GM18520 (cell line): ENCODE measurements around the gene AAR2.

ENCODE experiments used
- ATAC-seq: cut with Tn5 transposase; IDR thresholded peaks from one replicate; pipeline ENCODE4 v1.9.1; 2021; ENCODE audit not compliant: unreplicated experiment

AAR2 gene, protein sequence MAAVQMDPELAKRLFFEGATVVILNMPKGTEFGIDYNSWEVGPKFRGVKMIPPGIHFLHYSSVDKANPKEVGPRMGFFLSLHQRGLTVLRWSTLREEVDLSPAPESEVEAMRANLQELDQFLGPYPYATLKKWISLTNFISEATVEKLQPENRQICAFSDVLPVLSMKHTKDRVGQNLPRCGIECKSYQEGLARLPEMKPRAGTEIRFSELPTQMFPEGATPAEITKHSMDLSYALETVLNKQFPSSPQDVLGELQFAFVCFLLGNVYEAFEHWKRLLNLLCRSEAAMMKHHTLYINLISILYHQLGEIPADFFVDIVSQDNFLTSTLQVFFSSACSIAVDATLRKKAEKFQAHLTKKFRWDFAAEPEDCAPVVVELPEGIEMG

DNA sequence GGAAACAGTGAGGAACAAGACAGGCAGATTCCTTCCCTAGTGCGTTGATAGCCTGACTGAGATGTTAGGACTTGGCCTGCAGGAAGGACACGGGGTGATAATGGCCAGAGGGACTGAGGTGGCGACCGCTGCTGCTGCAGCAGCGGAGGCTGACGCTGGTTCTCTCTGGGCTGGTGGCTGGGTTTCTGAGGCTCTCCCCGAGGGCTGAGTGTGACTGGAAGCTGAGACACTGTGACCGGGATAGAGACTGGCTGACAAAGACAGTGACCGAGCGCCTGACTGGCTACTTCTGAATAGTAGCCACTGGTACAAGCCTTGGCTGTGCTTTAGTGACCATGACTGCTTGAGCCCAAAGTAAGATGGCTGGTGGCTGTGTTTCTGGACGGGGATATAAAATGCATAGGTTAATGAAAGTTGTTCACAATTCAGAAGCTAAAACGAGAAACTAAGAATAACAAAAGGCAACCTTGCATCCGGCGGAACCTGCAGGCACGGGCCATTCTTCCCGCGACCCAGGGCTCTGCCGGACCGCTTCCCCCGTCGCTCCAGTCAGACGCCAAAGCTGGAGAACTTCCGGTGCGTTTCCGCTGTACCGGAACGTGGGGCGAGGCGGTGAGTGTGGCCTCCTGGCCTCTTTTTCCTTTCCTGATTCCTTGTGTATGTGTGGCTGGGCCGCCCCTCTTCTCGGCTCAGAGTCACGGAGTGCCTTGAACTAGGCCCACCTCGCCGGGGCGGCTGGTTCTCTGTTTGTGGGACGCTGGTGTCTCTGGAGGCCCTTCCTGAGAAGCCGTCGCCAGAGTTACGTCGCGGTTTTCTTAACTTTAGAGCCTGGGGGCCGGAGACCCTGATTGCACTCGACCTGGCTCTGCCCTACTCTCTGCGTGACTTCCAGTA lies at the start of gene AAR2:
TSS of gene AAR2 (plus strand) at position 587 of the 894 bp plus-strand sequence. CDS start 3,391 bp downstream, outside the sequence.
- ATAC-seq = no peak

GRCh38 chr20:36193977-36194712 lies 42.1 kb upstream of the AAR2 start:
- ATAC-seq = no peak

DNA sequence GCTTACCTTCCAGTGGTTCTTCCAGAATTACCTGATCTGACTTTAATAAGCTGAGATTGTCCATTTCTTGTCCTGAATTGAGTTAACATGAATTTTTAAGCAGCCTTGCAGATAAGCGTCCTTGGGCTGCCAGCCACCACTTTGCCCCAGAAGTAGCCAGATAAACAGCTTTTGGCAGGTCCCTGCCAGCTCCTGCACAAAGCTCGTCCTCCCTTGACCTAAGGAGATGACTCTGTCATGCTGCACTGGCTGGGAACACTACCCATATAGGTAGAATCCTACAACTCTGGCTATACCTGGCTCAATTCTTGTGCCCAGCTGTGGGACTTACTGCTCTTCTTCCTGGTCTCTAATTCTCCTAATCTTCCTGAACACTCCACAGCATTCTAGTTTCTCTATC lies 39.6 kb upstream of the AAR2 start:
- no peak for ATAC-seq

- ATAC-seq = no peak
Observed at GRCh38 chr20:36197271-36197670, 39.0 kb upstream of the AAR2 start.

DNA sequence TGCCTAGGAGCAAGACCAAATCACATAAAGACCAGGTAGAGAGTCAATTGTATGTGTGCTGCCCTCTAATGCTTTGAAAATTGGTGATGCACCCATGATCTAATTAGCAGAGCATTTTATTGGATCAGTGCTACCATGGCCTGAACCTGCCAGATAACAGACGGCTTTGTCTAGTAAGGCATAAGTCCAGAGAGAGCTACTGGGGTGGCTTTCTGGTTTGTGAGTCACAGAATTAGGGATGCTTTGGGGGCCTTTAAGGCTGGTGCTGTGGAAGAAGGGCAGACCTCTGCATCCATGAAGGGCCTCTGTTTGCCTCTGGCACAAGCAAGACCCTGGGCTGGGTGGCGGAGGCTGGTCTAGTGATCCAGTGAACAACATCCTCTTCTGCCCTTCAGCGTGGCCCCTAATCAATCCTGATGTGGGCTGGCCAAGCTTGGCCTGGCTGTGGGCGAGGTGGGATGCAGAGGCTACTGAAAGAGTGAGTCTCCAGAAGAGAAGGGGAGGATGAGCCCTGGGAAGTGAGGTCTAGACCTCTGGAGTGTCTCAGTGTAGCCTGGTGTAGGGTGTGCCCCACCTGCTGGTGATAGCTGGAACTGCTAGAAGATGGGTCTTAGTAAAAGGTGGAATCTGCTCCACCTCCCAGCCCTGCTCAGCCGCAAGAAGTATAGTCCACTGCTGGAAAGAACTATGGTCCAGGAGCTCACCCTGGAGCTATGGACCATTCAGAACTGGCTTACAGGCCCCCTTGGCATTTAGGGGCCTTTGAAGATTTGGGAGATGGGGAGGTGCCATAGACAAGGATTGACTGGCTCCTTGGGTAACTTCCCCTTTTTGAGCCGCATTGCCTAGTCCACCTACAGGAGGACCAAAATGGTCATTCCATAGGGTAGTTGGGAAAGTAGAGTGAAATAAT lies 36.7 kb upstream of the AAR2 start:
- ATAC-seq = no peak

DNA sequence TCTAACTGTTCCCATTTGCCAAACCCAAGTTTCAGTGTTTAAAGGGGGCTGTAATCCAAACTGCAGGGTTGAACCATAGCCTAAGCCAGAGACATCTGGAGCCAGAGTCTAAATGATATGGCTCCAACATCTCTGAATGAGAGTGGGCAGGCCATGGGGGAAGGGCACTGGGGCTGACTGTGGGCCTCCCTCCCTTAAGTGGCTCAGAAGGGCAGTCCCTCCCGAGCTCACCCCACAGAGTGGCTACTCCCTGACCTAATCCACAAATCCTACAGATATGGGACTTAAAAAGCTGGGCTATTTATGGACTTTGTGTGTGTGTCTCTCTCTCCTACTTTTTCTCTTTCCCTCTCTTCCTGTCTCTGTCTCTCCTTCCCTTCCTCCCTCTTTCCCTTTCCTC lies 35.8 kb upstream of the AAR2 start:
- ATAC-seq = no peak

GRCh38 chr20:36201198-36201597 lies 35.1 kb upstream of the AAR2 start:
- ATAC-seq = no peak

DNA sequence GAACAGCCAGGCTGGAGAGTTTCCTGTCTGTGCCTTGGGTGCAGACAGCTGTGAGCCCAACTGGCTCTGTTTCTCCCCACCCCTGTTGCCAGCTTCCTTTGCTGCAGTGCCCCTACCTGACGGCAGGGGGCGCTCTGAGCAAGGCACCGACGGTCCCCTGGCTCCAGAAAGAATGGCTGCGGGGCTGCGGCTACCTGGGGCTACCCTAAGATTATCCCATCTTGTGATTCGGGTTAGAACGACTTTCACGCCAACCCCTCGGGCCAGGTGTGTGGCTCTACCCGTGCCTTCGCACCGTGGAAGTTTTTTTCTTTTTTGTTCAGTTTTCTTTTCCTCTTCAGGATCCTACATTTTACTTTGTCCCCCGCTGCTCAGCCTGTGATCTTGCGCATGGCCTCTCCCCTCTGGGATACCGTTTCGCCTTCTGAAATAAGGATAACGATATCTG lies 33.4 kb upstream of the AAR2 start:
- no peak for ATAC-seq

GRCh38 chr20:36203861-36204260 lies 32.4 kb upstream of the AAR2 start:
- ATAC-seq = no peak

DNA sequence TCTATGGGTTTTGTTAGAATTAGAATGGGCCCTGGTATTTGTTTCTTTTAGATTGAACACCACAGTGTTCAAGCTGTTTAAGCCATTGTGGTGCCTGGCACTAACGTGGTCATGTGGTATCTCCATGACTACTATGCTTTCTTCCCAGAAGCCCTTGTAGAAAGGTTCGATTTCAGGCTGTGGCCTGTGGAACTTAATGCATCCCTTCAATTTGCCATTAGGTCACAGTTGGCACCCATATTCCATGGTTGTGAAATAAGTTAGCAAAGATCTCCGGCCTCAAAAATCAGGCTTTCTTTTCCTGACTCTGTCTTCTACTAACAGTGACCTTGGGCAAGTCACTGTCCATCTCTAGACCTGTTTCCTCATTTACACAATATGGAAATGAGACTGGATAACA lies 31.3 kb upstream of the AAR2 start:
- no peak for ATAC-seq

- ATAC-seq = no peak
Observed at GRCh38 chr20:36206068-36206467, 30.2 kb upstream of the AAR2 start.

- no peak for ATAC-seq
Observed at GRCh38 chr20:36206641-36207040, 29.6 kb upstream of the AAR2 start.

DNA sequence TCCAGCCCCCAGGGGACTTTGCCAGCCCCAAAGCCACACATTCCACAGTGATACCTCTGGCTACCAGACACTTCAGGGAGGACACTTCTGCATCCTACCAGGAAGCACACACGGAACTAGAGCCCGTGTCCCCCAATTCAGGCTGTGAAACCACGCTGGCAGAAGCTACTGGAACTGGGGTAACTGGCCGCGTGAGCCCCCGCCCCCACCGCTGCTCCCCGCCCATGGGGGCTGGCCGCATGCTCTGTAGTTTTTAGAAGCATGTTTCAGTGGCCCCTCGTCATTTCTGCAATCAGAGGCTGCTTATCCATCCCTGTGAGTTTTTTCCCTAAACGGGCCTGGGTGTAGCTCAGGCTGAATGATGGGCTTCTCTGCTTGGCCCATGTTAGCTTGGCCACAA lies 28.7 kb upstream of the AAR2 start:
- ATAC-seq = no peak

DNA sequence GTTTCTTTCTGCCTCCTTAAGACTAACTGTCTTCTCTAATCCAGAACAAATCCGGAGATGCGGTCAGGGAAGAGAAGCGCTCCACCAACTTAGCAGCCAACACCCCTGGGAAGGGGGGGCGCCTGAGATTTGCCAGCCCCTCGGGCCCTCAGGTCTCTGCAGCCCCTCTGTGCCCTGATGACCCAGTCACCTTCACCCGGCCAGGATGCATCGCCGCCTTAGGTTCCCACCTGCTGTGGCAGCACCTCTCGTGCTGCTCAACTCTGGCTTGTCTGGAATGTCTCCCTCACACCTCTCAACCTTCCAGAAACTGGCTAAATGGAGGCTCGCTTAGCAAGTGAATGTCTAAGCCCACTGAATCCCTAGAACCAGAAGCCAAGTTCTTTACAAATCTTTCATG lies 28.0 kb upstream of the AAR2 start:
- no peak for ATAC-seq

GRCh38 chr20:36210436-36211021 lies 25.7 kb upstream of the AAR2 start:
- no peak for ATAC-seq

DNA sequence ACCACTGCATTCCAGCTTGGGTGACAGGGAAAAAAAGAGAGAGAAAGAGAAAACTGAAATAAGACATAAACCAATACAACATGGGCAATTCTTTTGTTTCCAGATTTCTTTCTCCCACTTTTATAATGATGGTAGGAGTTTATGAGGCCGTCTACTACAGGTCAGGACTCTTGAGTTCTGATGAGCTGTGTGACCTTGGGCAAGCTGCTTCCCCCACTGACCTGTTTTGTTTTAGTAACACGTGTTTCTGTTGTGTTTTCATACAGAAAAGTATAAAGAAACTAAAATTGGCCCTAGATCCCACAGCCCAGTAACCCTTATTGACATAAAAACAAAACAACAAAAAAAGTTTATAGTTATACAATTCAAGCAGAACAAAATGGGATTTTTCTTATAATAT lies 22.9 kb upstream of the AAR2 start:
- ATAC-seq = no peak

GRCh38 chr20:36214684-36215256 lies 21.5 kb upstream of the AAR2 start:
- no peak for ATAC-seq

- ATAC-seq = no peak
Observed at GRCh38 chr20:36215778-36216177, 20.5 kb upstream of the AAR2 start.

- ATAC-seq = no peak
Observed at GRCh38 chr20:36216314-36217025, 19.8 kb upstream of the AAR2 start.
